ENCODE results near the gene PLBD2.
A peak's percentile ranks its signal among the peaks of the same experiment; 100 is the strongest.

The PLBD2 gene

GRCh38 chr12:113358381-113359132 lies at the start of gene PLBD2:
PLBD2 (plus strand) TSS chr12:113358587; CDS start chr12:113358601, 14 bp downstream.
- peak; percentile 95 for DNase-seq
- in situ Hi-C loops (cut with HindIII; ENCODE audit: low pct_ligation_motif_present, low pct_unique_long_range_greater_than_20kb, low sequenced_read_pairs), result no loop called here

GRCh38 chr12:113310489-113310888 lies 47.9 kb upstream of the PLBD2 start:
- in situ Hi-C loops (cut with HindIII; ENCODE audit: low pct_ligation_motif_present, low pct_unique_long_range_greater_than_20kb, low sequenced_read_pairs), result no loop called here
- DNase-seq, result peak; percentile 33

- no peak for DNase-seq
- in situ Hi-C loops (cut with HindIII; ENCODE audit: low pct_ligation_motif_present, low pct_unique_long_range_greater_than_20kb, low sequenced_read_pairs), result no loop called here
These were observed 44.3 kb upstream of the PLBD2 start for GRCh38 chr12:113314121-113314529.

GRCh38 chr12:113315358-113315757 lies 43.0 kb upstream of the PLBD2 start:
- DNase-seq, result no peak
- in situ Hi-C loops (cut with HindIII; ENCODE audit: low pct_ligation_motif_present, low pct_unique_long_range_greater_than_20kb, low sequenced_read_pairs), result no loop called here

- DNase-seq, result no peak
- in situ Hi-C loops (cut with HindIII; ENCODE audit: low pct_ligation_motif_present, low pct_unique_long_range_greater_than_20kb, low sequenced_read_pairs), result no loop called here
These were observed 42.2 kb upstream of the PLBD2 start for GRCh38 chr12:113316155-113316554.

- no peak for DNase-seq
- in situ Hi-C loops (cut with HindIII; ENCODE audit: low pct_ligation_motif_present, low pct_unique_long_range_greater_than_20kb, low sequenced_read_pairs), result no loop called here
These were observed 41.3 kb upstream of the PLBD2 start for GRCh38 chr12:113317122-113317521.

- in situ Hi-C loops (cut with HindIII; ENCODE audit: low pct_ligation_motif_present, low pct_unique_long_range_greater_than_20kb, low sequenced_read_pairs), result no loop called here
- DNase-seq, result no peak
These were observed 40.2 kb upstream of the PLBD2 start for GRCh38 chr12:113318046-113318656.

- DNase-seq, result no peak
- in situ Hi-C loops (cut with HindIII; ENCODE audit: low pct_ligation_motif_present, low pct_unique_long_range_greater_than_20kb, low sequenced_read_pairs), result no loop called here
These were observed 39.3 kb upstream of the PLBD2 start for GRCh38 chr12:113318900-113319628.

GRCh38 chr12:113320401-113320800 lies 38.0 kb upstream of the PLBD2 start:
- in situ Hi-C loops (cut with HindIII; ENCODE audit: low pct_ligation_motif_present, low pct_unique_long_range_greater_than_20kb, low sequenced_read_pairs), result no loop called here

GRCh38 chr12:113322343-113322742 lies 36.0 kb upstream of the PLBD2 start:
- DNase-seq, result no peak
- in situ Hi-C loops (cut with HindIII; ENCODE audit: low pct_ligation_motif_present, low pct_unique_long_range_greater_than_20kb, low sequenced_read_pairs), result no loop called here

More at GRCh38 chr12:113320401-113320800, 38.0 kb upstream of the PLBD2 start:
- DNase-seq, result no peak

- in situ Hi-C loops (cut with HindIII; ENCODE audit: low pct_ligation_motif_present, low pct_unique_long_range_greater_than_20kb, low sequenced_read_pairs), result no loop called here
- DNase-seq, result no peak
These were observed 32.5 kb upstream of the PLBD2 start for GRCh38 chr12:113325916-113326315.

- no peak for DNase-seq
These were observed 31.5 kb upstream of the PLBD2 start for GRCh38 chr12:113326775-113327395.

GRCh38 chr12:113328368-113328889 lies 30.0 kb upstream of the PLBD2 start:
- no peak for DNase-seq
- in situ Hi-C loops (cut with HindIII; ENCODE audit: low pct_ligation_motif_present, low pct_unique_long_range_greater_than_20kb, low sequenced_read_pairs), result no loop called here

More at GRCh38 chr12:113326775-113327395, 31.5 kb upstream of the PLBD2 start:
- in situ Hi-C loops (cut with HindIII; ENCODE audit: low pct_ligation_motif_present, low pct_unique_long_range_greater_than_20kb, low sequenced_read_pairs), result no loop called here

GRCh38 chr12:113329022-113329790 lies 29.2 kb upstream of the PLBD2 start:
- in situ Hi-C loops (cut with HindIII; ENCODE audit: low pct_ligation_motif_present, low pct_unique_long_range_greater_than_20kb, low sequenced_read_pairs), result no loop called here
- peak; percentile 35 for DNase-seq

- DNase-seq, result no peak
- in situ Hi-C loops (cut with HindIII; ENCODE audit: low pct_ligation_motif_present, low pct_unique_long_range_greater_than_20kb, low sequenced_read_pairs), result no loop called here
These were observed 28.5 kb upstream of the PLBD2 start for GRCh38 chr12:113329791-113330417.

- DNase-seq, result no peak
- in situ Hi-C loops (cut with HindIII; ENCODE audit: low pct_ligation_motif_present, low pct_unique_long_range_greater_than_20kb, low sequenced_read_pairs), result no loop called here
These were observed 27.9 kb upstream of the PLBD2 start for GRCh38 chr12:113330505-113330904.

- no peak for DNase-seq
- in situ Hi-C loops (cut with HindIII; ENCODE audit: low pct_ligation_motif_present, low pct_unique_long_range_greater_than_20kb, low sequenced_read_pairs), result no loop called here
These were observed 25.5 kb upstream of the PLBD2 start for GRCh38 chr12:113332688-113333417.
